Bone marrow (tissue), 2 donors: ENCODE results near the gene HOXA1.

ENCODE experiments used
- DNase-seq, 2 donors: peaks; one replicate each; lab custom pipeline; 2025; lab: John Stamatoyannopoulos, UW

Gene HOXA1

GRCh38 chr7:27091941-27092818 is 3.6 kb downstream of the HOXA1 start:
- no peak for DNase-seq

GRCh38 chr7:27091105-27091504 is 4.7 kb downstream of the HOXA1 start:
- DNase-seq = no peak

GRCh38 chr7:27088002-27088922 is 7.5 kb downstream of the HOXA1 start:
- DNase-seq = no peak

- DNase-seq = no peak
These were observed 12.2 kb downstream of the HOXA1 start for GRCh38 chr7:27083646-27084045.

GRCh38 chr7:27082171-27082570 is 13.6 kb downstream of the HOXA1 start:
- no peak for DNase-seq

GRCh38 chr7:27080844-27081436 is 14.9 kb downstream of the HOXA1 start:
- no peak for DNase-seq

DNA sequence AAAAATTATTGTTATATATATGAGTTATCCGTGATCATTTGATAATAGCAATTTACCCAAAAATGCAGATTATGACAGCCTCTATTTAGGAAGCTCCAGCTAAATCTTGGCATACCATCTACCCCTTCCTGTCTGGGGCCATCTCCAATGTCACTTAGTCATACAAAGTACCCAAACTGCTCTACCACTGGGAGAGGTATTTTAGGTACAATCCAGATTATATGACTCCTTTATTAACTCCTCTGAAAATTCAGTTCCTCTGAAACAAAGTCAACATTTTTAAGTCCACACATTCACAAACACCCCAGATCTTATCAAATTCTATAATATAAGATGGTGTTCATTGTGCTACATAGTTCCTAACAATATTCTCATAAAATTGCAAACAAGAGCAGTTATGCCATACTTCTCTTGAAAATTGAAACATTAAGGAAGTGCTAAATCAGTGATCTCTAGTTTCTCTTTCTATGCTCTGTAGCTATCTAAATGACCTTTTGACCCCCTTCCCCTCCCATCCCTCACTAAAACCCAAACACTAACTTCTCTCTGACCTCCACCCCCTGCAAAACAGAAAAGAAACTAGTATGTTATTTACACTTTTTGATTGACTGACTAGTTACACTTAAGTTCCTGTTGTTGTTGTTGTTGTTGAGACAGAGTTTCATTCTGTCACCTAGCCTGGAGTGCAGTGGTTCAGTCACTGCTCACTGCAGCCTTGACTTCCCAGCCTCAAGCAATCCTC is 16.4 kb downstream of the HOXA1 start:
- DNase-seq = no peak

- DNase-seq = no peak
These were observed 17.1 kb downstream of the HOXA1 start for GRCh38 chr7:27078616-27079233.

DNA sequence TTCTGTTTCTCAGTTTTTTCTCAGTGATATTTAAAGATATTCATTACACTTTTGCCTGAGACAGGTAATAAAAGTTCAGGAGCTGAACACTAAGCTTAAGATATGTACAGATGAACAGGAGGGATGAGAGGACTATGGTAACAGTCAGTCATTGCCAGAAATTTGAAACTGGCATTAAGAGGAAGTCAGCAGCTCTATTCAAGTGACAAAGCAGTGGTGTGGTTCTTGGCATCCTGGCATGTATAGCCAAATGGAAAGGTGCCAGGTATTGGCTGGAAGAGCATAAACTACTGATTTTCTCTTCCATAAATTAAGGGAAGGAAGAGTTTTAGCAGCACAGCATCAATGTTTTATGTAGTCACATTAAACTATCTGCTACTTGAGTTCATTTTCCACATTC is 22.7 kb downstream of the HOXA1 start:
- no peak for DNase-seq

DNA sequence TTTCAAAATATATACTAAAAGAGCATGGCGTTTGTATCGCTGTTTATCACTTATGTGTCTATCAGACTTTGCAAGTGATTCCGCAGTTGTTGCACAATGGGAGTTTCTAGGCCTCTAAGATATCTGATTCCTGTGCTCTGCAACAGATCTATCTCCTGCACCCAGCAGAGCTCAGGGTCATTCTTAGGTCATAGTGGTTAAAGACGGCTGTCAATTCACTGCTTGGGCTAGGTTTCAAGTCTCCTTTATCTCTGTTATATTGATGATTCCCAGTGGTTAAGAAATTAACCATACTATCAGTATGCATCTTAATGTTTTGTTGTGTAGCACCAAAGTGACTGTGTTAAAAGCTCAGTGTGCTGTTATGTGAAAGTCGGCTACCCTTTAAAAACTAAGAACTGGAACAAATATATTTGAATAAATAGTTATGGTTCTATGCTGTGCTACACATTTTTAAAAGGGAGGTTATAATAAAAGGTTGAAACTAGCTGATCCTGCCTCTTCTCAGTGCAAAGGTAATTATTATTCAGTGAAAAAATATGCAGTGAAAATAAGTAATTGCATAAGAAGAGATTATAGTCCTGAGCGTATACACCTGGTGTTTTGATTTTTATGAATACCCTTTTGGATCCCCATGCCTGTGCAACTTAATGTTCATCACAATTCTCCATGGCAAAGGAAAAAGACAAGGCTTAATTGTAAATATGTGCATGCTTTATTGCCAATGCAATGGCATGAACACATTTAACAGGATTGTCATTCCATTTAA is 24.0 kb downstream of the HOXA1 start:
- DNase-seq = no peak

DNA sequence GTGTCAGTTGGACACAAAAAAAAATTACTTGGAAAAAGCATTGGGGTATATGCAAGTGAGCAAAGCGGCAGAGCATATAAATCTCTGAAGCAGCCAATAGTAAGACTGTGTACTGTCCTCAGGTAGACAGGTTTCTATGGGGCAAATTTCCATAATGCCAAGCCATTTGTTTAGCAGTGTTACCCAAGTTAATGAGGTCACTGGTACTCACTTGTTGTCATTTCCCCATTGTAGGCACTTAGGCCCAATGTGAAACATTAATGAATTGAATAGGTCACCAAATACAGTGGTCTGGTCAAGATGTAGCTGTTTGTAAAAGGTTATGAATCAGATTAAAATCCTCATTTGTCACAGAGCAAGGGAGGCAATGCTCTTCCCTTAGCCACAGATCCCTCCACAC is 27.5 kb downstream of the HOXA1 start:
- DNase-seq = no peak

DNA sequence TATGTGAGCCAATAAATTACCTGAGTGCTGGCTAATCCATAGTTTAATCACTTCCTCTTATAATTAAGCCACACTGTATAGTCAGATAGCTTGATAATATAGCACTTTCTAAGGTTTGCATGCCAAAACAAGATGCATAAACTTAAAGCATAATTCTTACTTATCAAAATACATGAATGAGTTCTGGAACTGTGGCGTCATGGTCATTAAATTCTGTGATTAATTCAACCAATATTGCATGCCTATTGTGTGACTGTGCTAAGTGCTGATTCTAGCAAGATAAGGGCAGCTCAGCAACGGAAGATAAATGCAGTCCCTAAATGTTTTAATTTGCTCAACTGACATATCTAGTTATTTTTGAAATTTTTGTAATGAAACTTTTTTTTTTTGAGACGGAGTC is 29.7 kb downstream of the HOXA1 start:
- DNase-seq = no peak

DNA sequence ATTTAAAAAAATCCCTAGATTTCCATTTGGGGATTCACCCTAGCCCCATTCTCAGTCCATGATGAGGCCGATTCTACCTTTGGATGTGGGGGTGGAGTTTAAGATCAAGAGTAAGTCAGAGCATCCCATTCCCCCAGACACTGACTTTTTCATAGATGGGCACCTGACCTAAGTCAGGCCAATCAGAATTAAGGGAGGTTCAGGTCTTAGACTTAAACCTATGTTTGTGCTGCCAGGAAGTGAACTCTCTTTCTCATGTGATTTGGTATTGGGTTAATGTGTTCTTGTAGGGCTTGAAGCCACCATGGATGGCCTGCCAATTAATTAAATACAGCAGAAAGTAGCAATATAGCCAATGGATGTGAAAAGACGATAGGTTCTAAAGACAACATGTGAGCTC is 30.1 kb downstream of the HOXA1 start:
- DNase-seq = no peak

- no peak for DNase-seq
These were observed 31.1 kb downstream of the HOXA1 start for GRCh38 chr7:27064661-27065060.

GRCh38 chr7:27064159-27064558 is 31.6 kb downstream of the HOXA1 start:
- DNase-seq = no peak

- DNase-seq = no peak
These were observed 32.9 kb downstream of the HOXA1 start for GRCh38 chr7:27062946-27063345.

DNA sequence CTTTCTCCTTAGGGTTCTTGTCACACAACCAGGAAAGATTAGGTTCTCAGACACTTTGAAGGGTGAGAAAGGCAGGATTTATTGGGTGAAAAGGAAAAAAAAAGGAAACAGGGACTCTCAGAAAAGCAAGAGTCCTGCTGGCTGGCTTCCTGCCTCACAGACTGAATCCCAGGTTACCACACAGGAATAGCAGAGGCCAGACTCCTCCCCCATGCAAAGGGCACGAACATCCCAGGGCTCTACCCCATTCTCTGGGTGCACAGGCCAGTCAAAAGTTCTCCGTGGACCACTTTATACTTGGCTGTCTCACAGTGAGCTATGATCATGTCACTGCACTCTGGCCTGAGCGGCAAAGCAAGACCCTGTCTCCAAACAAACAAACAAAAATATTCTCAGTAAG is 42.6 kb downstream of the HOXA1 start:
- no peak for DNase-seq

- no peak for DNase-seq
These were observed 44.3 kb downstream of the HOXA1 start for GRCh38 chr7:27051451-27051850.

GRCh38 chr7:27048438-27048837 is 47.4 kb downstream of the HOXA1 start:
- no peak for DNase-seq

- peak in 1 of 2 donors; percentile 34 for DNase-seq
These were observed 48.8 kb downstream of the HOXA1 start for GRCh38 chr7:27046854-27047549.
